CD4-positive, alpha-beta T cell treated with Interleukin-1 beta for 1 hour (primary cell): ENCODE results near the gene KRTAP10-11.
"Not testable (repeated sequence)": the region's sequence is repeated elsewhere in the genome, so short reads cannot be mapped to it uniquely, and the experiment has no call there.

Experiments used
- DNase-seq, 2 donors: peaks; one replicate each; pipeline ENCODE4 v3.0.0-alpha.2; 2020 to 2022

KRTAP10-11 gene

GRCh38 chr21:44646366-44647221 is at the start of gene KRTAP10-11:
Gene KRTAP10-11 (plus strand): TSS chr21:44646414. CDS start chr21:44646459, 45 bp downstream.
- not testable (repeated sequence) for DNase-seq

- DNase-seq: no peak
Observed at GRCh38 chr21:44598061-44598460, 48.2 kb upstream of the KRTAP10-11 start.

GRCh38 chr21:44599264-44600029 is 46.8 kb upstream of the KRTAP10-11 start:
- no peak for DNase-seq

- not testable (repeated sequence) for DNase-seq
Observed at GRCh38 chr21:44600118-44600978, 45.9 kb upstream of the KRTAP10-11 start, which contains the start of gene KRTAP10-7. Gene KRTAP10-7 (plus strand): TSS chr21:44600597. CDS start chr21:44600622, 25 bp downstream.

GRCh38 chr21:44601091-44601490 is 45.1 kb upstream of the KRTAP10-11 start:
- DNase-seq: not testable (repeated sequence)

GRCh38 chr21:44601596-44602462 is 44.4 kb upstream of the KRTAP10-11 start:
- no peak for DNase-seq

- no peak for DNase-seq
Observed at GRCh38 chr21:44602463-44602850, 43.8 kb upstream of the KRTAP10-11 start.

GRCh38 chr21:44603109-44603875 is 42.9 kb upstream of the KRTAP10-11 start:
- no peak for DNase-seq

- DNase-seq: no peak
Observed at GRCh38 chr21:44603911-44604310, 42.3 kb upstream of the KRTAP10-11 start.

GRCh38 chr21:44606495-44606894 is 39.7 kb upstream of the KRTAP10-11 start:
- DNase-seq: no peak

- DNase-seq: no peak
Observed at GRCh38 chr21:44609193-44609592, 37.0 kb upstream of the KRTAP10-11 start.

- DNase-seq: not testable (repeated sequence)
Observed at GRCh38 chr21:44610157-44610843, 35.9 kb upstream of the KRTAP10-11 start.

GRCh38 chr21:44611551-44611950 is 34.7 kb upstream of the KRTAP10-11 start:
- DNase-seq: no peak

- no peak for DNase-seq
Observed at GRCh38 chr21:44612029-44612486, 34.2 kb upstream of the KRTAP10-11 start, which contains the start of gene KRTAP10-8. Gene KRTAP10-8 (plus strand): TSS chr21:44612079. CDS start chr21:44612101, 22 bp downstream.

GRCh38 chr21:44612669-44613229 is 33.5 kb upstream of the KRTAP10-11 start:
- no peak for DNase-seq

- DNase-seq: no peak
Observed at GRCh38 chr21:44613386-44614155, 32.6 kb upstream of the KRTAP10-11 start.

GRCh38 chr21:44614161-44614631 is 32.0 kb upstream of the KRTAP10-11 start:
- DNase-seq: no peak

GRCh38 chr21:44614961-44615391 is 31.2 kb upstream of the KRTAP10-11 start:
- no peak for DNase-seq

- DNase-seq: no peak
Observed at GRCh38 chr21:44615466-44615865, 30.7 kb upstream of the KRTAP10-11 start.
